ENCODE data around the gene SMOC2. TPM values are rescaled to one million over a fixed set of nuclear protein-coding genes. Genes with fewer than 3 reads are reported as not detected.

Gene SMOC2
- polyA plus RNA-seq, 1 experiment = not detected

DNA sequence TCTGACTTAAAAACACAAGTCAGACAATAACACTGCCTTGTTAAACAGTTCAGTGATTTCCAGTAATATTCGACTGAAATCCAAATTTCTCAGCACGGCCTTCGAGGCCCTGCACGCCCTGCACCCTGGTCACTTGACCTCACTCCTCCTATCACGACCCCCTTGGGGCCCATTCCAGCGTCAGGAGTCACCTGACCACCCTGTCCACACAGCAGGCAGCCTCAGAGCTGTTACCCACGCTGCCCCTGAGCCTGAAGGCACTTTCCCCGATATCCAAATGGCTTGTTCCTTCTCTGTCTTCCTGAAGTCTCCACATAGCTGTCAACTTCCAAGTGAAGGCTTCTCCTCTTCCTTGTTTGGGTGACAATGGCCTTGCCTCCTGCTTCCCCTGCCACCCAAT, 33.1 kb upstream of the SMOC2 start:
- POLR2A ChIA-PET = no interaction called here
- Histone ChIP-seq H3K27me3 (ENCODE audit: control insufficient read depth, insufficient read depth, low read length) (no peaks in the 10 kb centered on the region), H3K9me3 (ENCODE audit: control insufficient read depth, insufficient read depth, low read length) (peaks cover 78% of the 10 kb centered on the region), H3K4me3 (ENCODE audit: low read depth, low read length) (no peak overlapping the region), H3K27ac (ENCODE audit: low read depth, low read length) (no peak overlapping the region)
- CTCF ChIA-PET = no interaction called here
- no peak for DNase-seq (ENCODE audit: low read depth, low spot score)
- TF ChIP-seq, protein P1, sequence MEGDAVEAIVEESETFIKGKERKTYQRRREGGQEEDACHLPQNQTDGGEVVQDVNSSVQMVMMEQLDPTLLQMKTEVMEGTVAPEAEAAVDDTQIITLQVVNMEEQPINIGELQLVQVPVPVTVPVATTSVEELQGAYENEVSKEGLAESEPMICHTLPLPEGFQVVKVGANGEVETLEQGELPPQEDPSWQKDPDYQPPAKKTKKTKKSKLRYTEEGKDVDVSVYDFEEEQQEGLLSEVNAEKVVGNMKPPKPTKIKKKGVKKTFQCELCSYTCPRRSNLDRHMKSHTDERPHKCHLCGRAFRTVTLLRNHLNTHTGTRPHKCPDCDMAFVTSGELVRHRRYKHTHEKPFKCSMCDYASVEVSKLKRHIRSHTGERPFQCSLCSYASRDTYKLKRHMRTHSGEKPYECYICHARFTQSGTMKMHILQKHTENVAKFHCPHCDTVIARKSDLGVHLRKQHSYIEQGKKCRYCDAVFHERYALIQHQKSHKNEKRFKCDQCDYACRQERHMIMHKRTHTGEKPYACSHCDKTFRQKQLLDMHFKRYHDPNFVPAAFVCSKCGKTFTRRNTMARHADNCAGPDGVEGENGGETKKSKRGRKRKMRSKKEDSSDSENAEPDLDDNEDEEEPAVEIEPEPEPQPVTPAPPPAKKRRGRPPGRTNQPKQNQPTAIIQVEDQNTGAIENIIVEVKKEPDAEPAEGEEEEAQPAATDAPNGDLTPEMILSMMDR (IDR thresholded peaks at IDR 0.05; ENCODE audit: low read depth, low read length) = no peak

DNA sequence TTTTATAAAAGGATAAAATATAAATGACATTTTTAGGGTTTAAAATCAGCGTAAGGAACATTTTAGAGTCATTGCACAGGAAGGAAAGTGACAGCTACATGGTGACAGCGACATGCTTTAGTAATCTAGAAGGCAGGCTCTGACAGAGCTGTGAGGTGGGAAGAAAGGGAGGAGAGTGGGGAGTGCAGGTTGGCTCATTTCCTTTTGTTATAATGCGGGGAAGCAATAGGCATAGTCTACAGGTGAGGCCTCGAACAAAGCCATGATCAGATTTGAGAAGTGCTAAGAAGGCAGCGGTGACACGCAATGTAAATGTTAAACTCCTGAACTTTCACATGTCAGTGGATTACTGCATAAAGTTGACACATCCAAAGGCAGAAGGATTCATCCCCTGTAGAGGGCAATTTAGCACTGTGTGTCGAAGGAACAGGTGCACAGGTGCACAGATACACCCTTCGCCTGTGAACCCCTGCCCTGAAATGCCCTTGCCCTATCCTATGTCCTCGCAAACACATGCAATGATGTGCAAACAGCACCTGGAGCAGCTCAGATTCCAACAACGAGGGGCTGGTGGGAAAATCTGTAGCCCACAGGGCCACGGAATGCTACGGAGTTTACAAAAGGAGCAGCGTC, 32.4 kb upstream of the SMOC2 start:
- no peak overlapping the region for H3K4me3 ChIP-seq (ENCODE audit: low read depth, low read length)
- POLR2A ChIA-PET = no interaction called here
- no peak for DNase-seq (ENCODE audit: low read depth, low spot score)
- no peak overlapping the region for H3K27ac ChIP-seq (ENCODE audit: low read depth, low read length)
- peaks cover 78% of the 10 kb centered on the region for H3K9me3 ChIP-seq (ENCODE audit: control insufficient read depth, insufficient read depth, low read length)
- CTCF ChIA-PET = no interaction called here
- no peaks in the 10 kb centered on the region for H3K27me3 ChIP-seq (ENCODE audit: control insufficient read depth, insufficient read depth, low read length)
- TF ChIP-seq, protein P1 (IDR thresholded peaks at IDR 0.05; ENCODE audit: low read depth, low read length) = no peak

DNA sequence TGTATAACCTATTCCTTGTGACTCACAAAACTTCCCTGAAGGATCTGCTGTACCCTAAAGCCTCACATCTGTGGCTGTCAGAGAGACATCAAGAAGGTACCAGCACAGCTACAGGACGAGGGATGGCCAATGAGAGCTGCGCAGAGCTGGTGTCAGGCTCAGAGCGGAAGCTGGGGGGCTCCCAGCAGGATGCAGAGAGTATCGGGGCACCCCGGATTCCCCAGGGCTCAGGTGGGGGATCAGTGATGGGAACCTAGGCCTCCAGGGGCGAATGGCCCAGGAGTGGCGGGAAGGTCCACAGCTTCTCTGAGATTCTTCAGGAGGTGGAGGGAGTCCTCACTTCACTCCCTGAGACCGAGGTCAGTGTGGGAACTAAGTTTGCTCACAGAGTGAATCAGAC, 30.9 kb upstream of the SMOC2 start:
- Histone ChIP-seq H3K27ac (ENCODE audit: low read depth, low read length) (no peak overlapping the region), H3K9me3 (ENCODE audit: control insufficient read depth, insufficient read depth, low read length) (peaks cover 75% of the 10 kb centered on the region), H3K4me3 (ENCODE audit: low read depth, low read length) (no peak overlapping the region), H3K27me3 (ENCODE audit: control insufficient read depth, insufficient read depth, low read length) (no peaks in the 10 kb centered on the region)
- DNase-seq (ENCODE audit: low read depth, low spot score) = no peak
- ChIA-PET CTCF (no interaction called here), POLR2A (no interaction called here)
- TF ChIP-seq, protein P1 (IDR thresholded peaks at IDR 0.05; ENCODE audit: low read depth, low read length) = no peak

DNA sequence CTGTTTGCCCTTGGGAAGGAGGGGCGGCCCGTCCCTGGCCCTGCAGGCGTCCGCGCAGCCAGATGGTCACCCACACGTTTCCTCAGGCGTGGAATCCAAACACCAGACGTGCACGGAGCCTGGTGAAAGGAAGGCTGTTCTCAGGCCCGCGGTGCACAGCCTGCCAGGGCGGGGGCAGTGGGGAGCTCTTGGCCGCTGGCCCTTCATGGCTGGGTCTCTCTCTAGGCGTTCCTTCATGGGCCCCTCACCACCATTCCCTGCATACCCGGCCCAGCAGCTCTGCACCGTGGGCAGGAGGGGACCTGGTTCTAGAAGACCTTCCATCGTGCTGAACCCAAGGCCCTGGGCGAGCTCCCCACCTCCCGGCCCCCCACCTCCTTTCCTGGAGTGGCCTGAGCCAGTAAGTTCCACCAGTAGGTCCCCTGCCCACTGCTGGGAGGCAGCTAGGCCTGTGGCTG, 30.4 kb upstream of the SMOC2 start:
- no peak for DNase-seq (ENCODE audit: low read depth, low spot score)
- ChIA-PET CTCF (no interaction called here), POLR2A (no interaction called here)
- no peak overlapping the region for H3K4me3 ChIP-seq (ENCODE audit: low read depth, low read length)
- H3K27ac ChIP-seq (ENCODE audit: low read depth, low read length) = no peak overlapping the region
- H3K27me3 ChIP-seq (ENCODE audit: control insufficient read depth, insufficient read depth, low read length) = no peaks in the 10 kb centered on the region
- H3K9me3 ChIP-seq (ENCODE audit: control insufficient read depth, insufficient read depth, low read length) = peaks cover 77% of the 10 kb centered on the region
- TF ChIP-seq, protein P1 (IDR thresholded peaks at IDR 0.05; ENCODE audit: low read depth, low read length) = no peak

DNA sequence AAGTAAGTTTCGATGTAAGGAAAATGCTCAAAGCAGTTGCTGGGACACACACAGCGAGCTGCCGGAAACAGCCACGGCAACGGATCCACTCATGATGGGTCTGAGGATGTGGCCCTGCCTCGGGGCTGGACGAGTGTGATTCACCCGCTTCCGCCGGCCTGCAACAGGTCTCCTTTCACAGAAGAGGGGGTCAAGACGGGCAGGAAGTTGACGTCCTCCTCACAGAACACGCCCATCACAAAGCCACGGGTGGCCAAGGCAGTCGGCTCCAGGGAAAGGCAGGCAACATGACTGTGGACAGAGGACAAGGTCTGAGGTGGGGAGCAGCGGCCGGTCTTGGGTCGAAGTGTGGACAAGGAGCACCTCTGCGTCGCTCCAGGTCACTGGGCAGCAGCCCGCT, 29.9 kb upstream of the SMOC2 start:
- CTCF ChIA-PET = no interaction called here
- POLR2A ChIA-PET = no interaction called here
- Histone ChIP-seq H3K9me3 (ENCODE audit: control insufficient read depth, insufficient read depth, low read length) (peaks cover 82% of the 10 kb centered on the region), H3K27me3 (ENCODE audit: control insufficient read depth, insufficient read depth, low read length) (no peaks in the 10 kb centered on the region), H3K27ac (ENCODE audit: low read depth, low read length) (no peak overlapping the region), H3K4me3 (ENCODE audit: low read depth, low read length) (no peak overlapping the region)
- no peak for DNase-seq (ENCODE audit: low read depth, low spot score)
- TF ChIP-seq, protein P1 (IDR thresholded peaks at IDR 0.05; ENCODE audit: low read depth, low read length) = no peak
